ENCODE data around the gene RBFOX1.

DNA sequence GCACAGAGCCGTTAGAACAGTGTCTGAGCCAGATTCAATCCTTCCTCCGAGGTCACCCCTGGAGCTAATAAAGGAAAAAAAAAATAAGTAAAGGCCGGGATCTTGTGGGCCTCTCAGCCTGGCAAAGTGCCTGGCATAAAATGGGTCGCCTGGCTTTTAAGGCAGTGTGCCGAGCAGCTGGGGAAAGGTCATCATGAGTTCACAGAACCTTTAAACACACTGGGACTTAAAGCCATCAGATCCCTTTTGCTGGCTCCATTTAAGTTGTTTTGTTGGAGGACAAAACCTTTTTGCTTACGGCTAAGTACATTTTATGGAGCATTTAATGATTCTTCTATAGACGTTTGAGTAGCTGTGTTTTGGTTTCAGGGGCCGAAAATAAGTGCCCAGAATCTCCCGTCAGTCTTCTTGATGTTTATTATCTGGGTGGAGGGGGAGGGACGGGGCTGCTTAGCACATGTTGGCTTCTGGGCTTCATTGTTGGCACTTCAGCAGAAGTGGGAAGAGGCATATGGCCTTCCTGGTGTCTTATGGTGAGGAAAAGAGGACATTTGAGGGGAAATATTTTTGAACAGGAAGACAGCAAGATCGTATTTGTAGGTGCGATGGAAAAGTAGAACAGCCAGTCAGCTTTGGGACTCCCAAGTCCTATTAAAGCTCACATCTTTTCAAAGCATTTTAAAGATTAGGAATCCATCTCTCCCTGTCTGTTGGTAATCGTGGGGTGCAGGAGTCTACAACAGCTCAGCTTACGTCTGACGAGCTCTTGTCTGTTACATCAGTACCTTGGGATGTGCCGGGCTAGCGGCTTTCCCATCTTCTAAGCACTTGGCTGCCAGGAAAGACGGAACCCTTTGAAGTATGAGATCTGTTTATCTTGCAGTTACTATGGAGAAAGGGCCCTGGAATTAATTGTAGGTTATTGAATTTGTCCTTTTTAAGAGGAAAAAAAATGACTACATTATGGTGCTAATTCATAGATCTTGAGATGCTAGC lies 31.1 kb downstream of the RBFOX1 start:
- TF ChIP-seq, protein P1, sequence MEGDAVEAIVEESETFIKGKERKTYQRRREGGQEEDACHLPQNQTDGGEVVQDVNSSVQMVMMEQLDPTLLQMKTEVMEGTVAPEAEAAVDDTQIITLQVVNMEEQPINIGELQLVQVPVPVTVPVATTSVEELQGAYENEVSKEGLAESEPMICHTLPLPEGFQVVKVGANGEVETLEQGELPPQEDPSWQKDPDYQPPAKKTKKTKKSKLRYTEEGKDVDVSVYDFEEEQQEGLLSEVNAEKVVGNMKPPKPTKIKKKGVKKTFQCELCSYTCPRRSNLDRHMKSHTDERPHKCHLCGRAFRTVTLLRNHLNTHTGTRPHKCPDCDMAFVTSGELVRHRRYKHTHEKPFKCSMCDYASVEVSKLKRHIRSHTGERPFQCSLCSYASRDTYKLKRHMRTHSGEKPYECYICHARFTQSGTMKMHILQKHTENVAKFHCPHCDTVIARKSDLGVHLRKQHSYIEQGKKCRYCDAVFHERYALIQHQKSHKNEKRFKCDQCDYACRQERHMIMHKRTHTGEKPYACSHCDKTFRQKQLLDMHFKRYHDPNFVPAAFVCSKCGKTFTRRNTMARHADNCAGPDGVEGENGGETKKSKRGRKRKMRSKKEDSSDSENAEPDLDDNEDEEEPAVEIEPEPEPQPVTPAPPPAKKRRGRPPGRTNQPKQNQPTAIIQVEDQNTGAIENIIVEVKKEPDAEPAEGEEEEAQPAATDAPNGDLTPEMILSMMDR (conservative IDR thresholded peaks at IDR 0.05; ENCODE audit: low read depth, low read length), result no peak
- no peak for TF ChIP-seq EZH2 (IDR thresholded peaks at IDR 0.05; ENCODE audit: low read length, unreplicated experiment)
- TF ChIP-seq EZH2phosphoT487 (IDR thresholded peaks at IDR 0.05; ENCODE audit: borderline replicate concordance, low read length), result no peak

Data from PC-3 (cell line).